ENCODE results near the gene STXBP1. TPM values are rescaled to one million over a fixed set of nuclear protein-coding genes. Genes with fewer than 3 reads are reported as not detected.

The STXBP1 gene
- total and polyA plus RNA-seq, 2 of the 8 experiments (the other 6 are each of a cell fraction or from before 2014, with no cell fraction given): 11.5 to 60.9 TPM

- TF ChIP-seq SIN3A (conservative IDR thresholded peaks at IDR 0.05 in 1 of 2, IDR thresholded peaks at IDR 0.05 in 1 of 2; ENCODE audit: low read depth in 1 of 2, low read length in 2 of 2): no peak
- no peak for TF ChIP-seq CTBP2 (IDR thresholded peaks at IDR 0.05; ENCODE audit: borderline replicate concordance, insufficient read depth, insufficient read length, low read length)
- TF ChIP-seq PHF8 (conservative IDR thresholded peaks at IDR 0.05; ENCODE audit: low read depth, low read length): no peak
- TF ChIP-seq RAD21 (IDR thresholded peaks at IDR 0.05 in 1 of 2, conservative IDR thresholded peaks at IDR 0.05 in 1 of 2; ENCODE audit: low read depth in 2 of 2, low read length in 2 of 2): no peak
- no peak for TF ChIP-seq RXRA (IDR thresholded peaks at IDR 0.05; ENCODE audit: insufficient read depth, low read depth, low read length)
- no peak for TF ChIP-seq CREB1 (IDR thresholded peaks at IDR 0.05)
- TF ChIP-seq TAF1 (IDR thresholded peaks at IDR 0.05; ENCODE audit: low read depth, low read length): no peak
Observed at GRCh38 chr9:127703289-127703946, 91.3 kb downstream of the STXBP1 start (continued).
